CD4-positive, alpha-beta T cell treated with Interleukin-15 for 4 hours (primary cell): Measurements from ENCODE around the gene TIMELESS.
"Not testable (repeated sequence)": the region's sequence is repeated elsewhere in the genome, so short reads cannot be mapped to it uniquely, and the experiment has no call there.

Experiments used
- DNase-seq: peaks from one replicate; pipeline ENCODE4 v3.0.0-alpha.2; 2020; ENCODE audit warnings: low spot score

Gene TIMELESS

GRCh38 chr12:56401612-56402011 is 47.6 kb downstream of the TIMELESS start:
- not testable (repeated sequence) for DNase-seq

GRCh38 chr12:56401125-56401524 is 48.1 kb downstream of the TIMELESS start:
- not testable (repeated sequence) for DNase-seq

- not testable (repeated sequence) for DNase-seq
Observed at GRCh38 chr12:56399466-56399865, 49.8 kb downstream of the TIMELESS start.

- DNase-seq = no peak
Observed at GRCh38 chr12:56398324-56398723, 50.9 kb downstream of the TIMELESS start.

- DNase-seq = no peak
Observed at GRCh38 chr12:56392331-56392730, 56.9 kb downstream of the TIMELESS start.

GRCh38 chr12:56391721-56392120 is 57.5 kb downstream of the TIMELESS start:
- no peak for DNase-seq

GRCh38 chr12:56389412-56389811 is 59.8 kb downstream of the TIMELESS start:
- no peak for DNase-seq

GRCh38 chr12:56387152-56387736 is 62.0 kb downstream of the TIMELESS start:
- DNase-seq = no peak

- DNase-seq = no peak
Observed at GRCh38 chr12:56385873-56386272, 63.4 kb downstream of the TIMELESS start.

GRCh38 chr12:56382611-56383010 is 66.6 kb downstream of the TIMELESS start:
- DNase-seq = no peak

GRCh38 chr12:56377989-56378316 is 71.3 kb downstream of the TIMELESS start:
- DNase-seq = no peak

GRCh38 chr12:56377310-56377988 is 71.8 kb downstream of the TIMELESS start:
- DNase-seq = no peak

- DNase-seq = no peak
Observed at GRCh38 chr12:56375598-56376434, 73.4 kb downstream of the TIMELESS start.

- no peak for DNase-seq
Observed at GRCh38 chr12:56374726-56375597, 74.3 kb downstream of the TIMELESS start.

- DNase-seq = no peak
Observed at GRCh38 chr12:56373515-56373914, 75.7 kb downstream of the TIMELESS start.

- no peak for DNase-seq
Observed at GRCh38 chr12:56366948-56367347, 82.3 kb downstream of the TIMELESS start.
